SK-N-SH treated with all-trans-retinoic acid at 6 μM for 48 hours (cell line): ENCODE data around the gene PET100.

ENCODE experiments used
- ATAC-seq: fragments of 200-7000 bp; cut with Tn5 transposase; 3 replicates; pipeline ENCODE4 v1.9.1; 2020; ENCODE audit warnings: mild to moderate bottlenecking, moderate library complexity
- ARNTL ChIP-seq: fragments of 450-650 bp; formaldehyde crosslinking; IDR thresholded peaks from 2 replicates; pipeline ENCODE4 v1.5.0; 2020; ENCODE audit warnings: low read depth, mild to moderate bottlenecking, moderate library complexity, borderline replicate concordance
- BACH2 ChIP-seq: fragments of 250-450 bp; sonication (Bioruptor Pico); IDR thresholded peaks from 2 replicates; pipeline ENCODE4 v1.9.0; 2021; ENCODE audit warnings: mild to moderate bottlenecking, borderline replicate concordance
- CREB5 ChIP-seq: fragments of 250-450 bp; sonication (Bioruptor Pico); IDR thresholded peaks from 2 replicates; pipeline ENCODE4 v1.5.1; 2020; ENCODE audit warnings: low read depth, mild to moderate bottlenecking, moderate library complexity
- CSDC2 ChIP-seq: fragments of 250-450 bp; sonication (Bioruptor Pico); IDR thresholded peaks from 2 replicates; pipeline ENCODE4 v1.5.0; 2020; ENCODE audit warnings: mild to moderate bottlenecking, moderate library complexity
- CSRNP3 ChIP-seq: fragments of 250-450 bp; sonication (Bioruptor Pico); IDR thresholded peaks from 2 replicates; pipeline ENCODE4 v1.5.1; 2021; ENCODE audit warnings: mild to moderate bottlenecking, moderate library complexity
- GLIS3 ChIP-seq: fragments of 250-450 bp; sonication (Bioruptor Pico); IDR thresholded peaks from 2 replicates; pipeline ENCODE4 v1.5.0; 2020; ENCODE audit warnings: mild to moderate bottlenecking, moderate library complexity
- ISL1 ChIP-seq: fragments of 250-450 bp; sonication (Bioruptor Pico); IDR thresholded peaks from 2 replicates; pipeline ENCODE4 v2.1.2; 2022; ENCODE audit warnings: mild to moderate bottlenecking, moderate library complexity
- OSR1 ChIP-seq: fragments of 250-450 bp; sonication (Bioruptor Pico); IDR thresholded peaks from 2 replicates; pipeline ENCODE4 v1.8.0; 2022; ENCODE audit warnings: moderate library complexity, mild to moderate bottlenecking, inconsistent platforms
- PATZ1 ChIP-seq: fragments of 250-450 bp; sonication (Bioruptor Pico); IDR thresholded peaks from 2 replicates; pipeline ENCODE4 v1.8.0; 2020; ENCODE audit warnings: mild to moderate bottlenecking, moderate library complexity, borderline replicate concordance
- POU6F1 ChIP-seq: fragments of 250-450 bp; sonication (Bioruptor Pico); IDR thresholded peaks from 2 replicates; pipeline ENCODE4 v1.8.0; 2021; ENCODE audit warnings: low read depth, mild to moderate bottlenecking, moderate library complexity, borderline replicate concordance
- PPARA ChIP-seq: fragments of 250-450 bp; sonication (Bioruptor Pico); IDR thresholded peaks from 2 replicates; pipeline ENCODE4 v1.5.0; 2020; ENCODE audit warnings: mild to moderate bottlenecking, borderline replicate concordance
- RARB ChIP-seq: fragments of 250-450 bp; sonication (Bioruptor Pico); IDR thresholded peaks from 2 replicates; pipeline ENCODE4 v1.8.0; 2021; ENCODE audit warnings: mild to moderate bottlenecking, moderate library complexity
- SNAI2 ChIP-seq: fragments of 250-450 bp; sonication (Bioruptor Pico); IDR thresholded peaks from 2 replicates; pipeline ENCODE4 v1.5.0; 2020; ENCODE audit warnings: mild to moderate bottlenecking, moderate library complexity
- TCF4 ChIP-seq: fragments of 250-450 bp; sonication (Bioruptor Pico); IDR thresholded peaks from 2 replicates; pipeline ENCODE4 v1.8.0; 2021; ENCODE audit warnings: mild to moderate bottlenecking, moderate library complexity, borderline replicate concordance
- TSHZ2 ChIP-seq: fragments of 250-450 bp; sonication (Bioruptor Pico); IDR thresholded peaks from 2 replicates; pipeline ENCODE4 v1.5.0; 2020; ENCODE audit warnings: mild to moderate bottlenecking, moderate library complexity
- ZC3H10 ChIP-seq: fragments of 250-450 bp; sonication (Bioruptor Pico); IDR thresholded peaks from 2 replicates; pipeline ENCODE4 v1.5.1; 2021; ENCODE audit warnings: mild to moderate bottlenecking, moderate library complexity
- ZFP3 ChIP-seq: fragments of 250-450 bp; sonication (Bioruptor Pico); IDR thresholded peaks from 2 replicates; pipeline ENCODE4 v1.5.0; 2020; ENCODE audit warnings: mild to moderate bottlenecking, moderate library complexity
- ZFP30 ChIP-seq: fragments of 450-650 bp; formaldehyde crosslinking; IDR thresholded peaks from 2 replicates; pipeline ENCODE4 v1.5.0; 2022; ENCODE audit warnings: mild to moderate bottlenecking, moderate library complexity
- ZNF565 ChIP-seq: fragments of 450-650 bp; formaldehyde crosslinking; conservative IDR thresholded peaks from 2 replicates; pipeline ENCODE4 v1.5.0; 2020; ENCODE audit warnings: low read depth, mild to moderate bottlenecking, moderate library complexity
- ZNF70 ChIP-seq: fragments of 450-650 bp; formaldehyde crosslinking; IDR thresholded peaks from 2 replicates; pipeline ENCODE4 v1.5.0; 2020; ENCODE audit warnings: mild to moderate bottlenecking, moderate library complexity
- ZNF8 ChIP-seq: fragments of 450-650 bp; formaldehyde crosslinking; IDR thresholded peaks from 2 replicates; pipeline ENCODE4 v1.5.0; 2020; ENCODE audit warnings: mild to moderate bottlenecking, moderate library complexity

The PET100 gene

GRCh38 chr19:7607212-7607873 lies 22.2 kb upstream of the PET100 start:
- ATAC-seq: no peak
- TF ChIP-seq PPARA (CRISPR knock-in tag): no peak
- TF ChIP-seq RARB (CRISPR knock-in tag): no peak
- TF ChIP-seq ZFP30 (CRISPR knock-in tag): no peak
- no peak for TF ChIP-seq OSR1 (CRISPR knock-in tag)
- TF ChIP-seq CREB5: no peak
- TF ChIP-seq, all 23 proteins: peak for 0

GRCh38 chr19:7607874-7608560 lies 21.6 kb upstream of the PET100 start:
- TF ChIP-seq RARB (CRISPR knock-in tag): no peak
- no peak for TF ChIP-seq TSHZ2 (CRISPR knock-in tag)
- TF ChIP-seq ZNF70 (CRISPR knock-in tag): no peak
- TF ChIP-seq ZC3H10: no peak
- ATAC-seq: no peak

GRCh38 chr19:7610491-7611240 lies 18.9 kb upstream of the PET100 start:
- no peak for ATAC-seq
- TF ChIP-seq RARB (CRISPR knock-in tag) (no peak), CSDC2 (CRISPR knock-in tag) (no peak), ZNF565 (no peak), CSRNP3 (CRISPR knock-in tag) (no peak), PATZ1 (CRISPR knock-in tag) (no peak), ARNTL (no peak), ZFP30 (CRISPR knock-in tag) (no peak), TSHZ2 (CRISPR knock-in tag) (no peak), POU6F1 (no peak), SNAI2 (CRISPR knock-in tag) (no peak), OSR1 (CRISPR knock-in tag) (no peak), TCF4 (CRISPR knock-in tag) (no peak), ZNF70 (CRISPR knock-in tag) (no peak), GLIS3 (no peak), BACH2 (CRISPR knock-in tag) (no peak), ISL1 (CRISPR knock-in tag) (no peak), ZNF8 (CRISPR knock-in tag) (no peak), CREB5 (no peak), ZFP3 (CRISPR knock-in tag) (no peak)
